Right lobe of liver (tissue), 6 donors: ENCODE measurements around the gene SLC7A6OS. TPM values are rescaled to one million over a fixed set of nuclear protein-coding genes. Genes with fewer than 3 reads are reported as not detected.

Experiments
- ATAC-seq, 4 donors: fragments of 200-7000 bp; cut with Tn5 transposase; one replicate each; pipeline ENCODE4 v1.9.1; 2020; ENCODE audit warnings: mild to moderate bottlenecking in 4 of 4, moderate library complexity in 4 of 4
- DNase-seq, 3 donors: peaks; one replicate each; pipeline ENCODE4 v3.0.0-alpha.2; 2020
- H3K27ac ChIP-seq, 3 donors: fragments of 200-600 bp; one replicate each; pipeline ENCODE4 v1.8.0; 2022
- H3K27me3 ChIP-seq, 2 donors: fragments of 200-600 bp; one replicate each; pipeline ENCODE4 v1.8.0; 2022
- H3K36me3 ChIP-seq, 4 donors: fragments of 200-600 bp; sonication (generic) in 1 of 4; one replicate each; pipeline versions ENCODE4 v1.5.1 to v1.8.0; 2017 to 2022; ENCODE audit warnings: control low read depth in 1 of 4
- H3K4me1 ChIP-seq, 4 donors: fragments of 200-600 bp; sonication (generic) in 1 of 4; one replicate each; pipeline versions ENCODE4 v1.5.1 to v1.8.0; 2017 to 2022; ENCODE audit warnings: control low read depth in 1 of 4
- H3K4me3 ChIP-seq, 3 donors: fragments of 200-600 bp; one replicate each; pipeline ENCODE4 v1.8.0; 2022
- H3K9me3 ChIP-seq, 4 donors: fragments of 200-600 bp; sonication (generic) in 1 of 4; one replicate each; pipeline versions ENCODE4 v1.5.1 to v1.8.0; 2017 to 2022; ENCODE audit warnings: control low read depth in 1 of 4
- POLR2A ChIP-seq: fragments of 450-650 bp; IDR thresholded peaks from one replicate; pipeline ENCODE4 v1.6.1; 2017; ENCODE audit warnings: antibody characterized with exemption, mild to moderate bottlenecking
- WGBS: methylation state at CpG from one replicate; pipeline ENCODE4 v1.1.6; 2018; ENCODE audit warnings: low coverage, low lambda C conversion rate; ENCODE audit not compliant: insufficient coverage; ENCODE audit errors: missing lambda C conversion rate; 5-methylcytosine and 5-hydroxymethylcytosine counted together
- intact Hi-C, 2 donors: fragments of 100-400 bp; cut with DNase I; formaldehyde crosslinking; loops; one replicate each; pipeline versions ENCODE4 v1.11.2 to v1.14.1; 2022
- total RNA-seq, 6 experiments: library from RNA; depleted of rRNA in 2 of 6; stranded (reverse); fragments of >200 nt in 2 of 6; fragmentation: NEBNext Ultra II Directional in 3 of 6; extraction: Animal tissue kit (Norgen Biotek cat#: 25700) in 3 of 6; gene quantifications; one replicate each; pipeline versions ENCODE4 v1.1.0 to v1.2.4, GENCODE V29; 2016 to 2023
- TF ChIP-seq, protein P1 (sequence below), 4 donors: fragments of 200-600 bp in 3 of 4; fragments of 450-650 bp in 1 of 4; IDR thresholded peaks; one replicate each; pipeline versions ENCODE4 v1.5.1 to v1.8.0; 2016 to 2022; ENCODE audit warnings: antibody characterized with exemption in 4 of 4, mild to moderate bottlenecking in 2 of 4
- donor health status: DM: no; HTN: yes; CAD: no.
- donor health status: DM: no; HTN: no; CAD: no.
- donor health status: DM: no; HTN: no; CAD: no.
- donor health status: DM: no; HTN: yes; CAD: no.
- donor health status: DM: no; HTN: yes; CAD: no.

SLC7A6OS gene
- total RNA-seq, 6 experiments from 2014 or later = 4.0 to 5.4 (median 4.8) TPM

DNA sequence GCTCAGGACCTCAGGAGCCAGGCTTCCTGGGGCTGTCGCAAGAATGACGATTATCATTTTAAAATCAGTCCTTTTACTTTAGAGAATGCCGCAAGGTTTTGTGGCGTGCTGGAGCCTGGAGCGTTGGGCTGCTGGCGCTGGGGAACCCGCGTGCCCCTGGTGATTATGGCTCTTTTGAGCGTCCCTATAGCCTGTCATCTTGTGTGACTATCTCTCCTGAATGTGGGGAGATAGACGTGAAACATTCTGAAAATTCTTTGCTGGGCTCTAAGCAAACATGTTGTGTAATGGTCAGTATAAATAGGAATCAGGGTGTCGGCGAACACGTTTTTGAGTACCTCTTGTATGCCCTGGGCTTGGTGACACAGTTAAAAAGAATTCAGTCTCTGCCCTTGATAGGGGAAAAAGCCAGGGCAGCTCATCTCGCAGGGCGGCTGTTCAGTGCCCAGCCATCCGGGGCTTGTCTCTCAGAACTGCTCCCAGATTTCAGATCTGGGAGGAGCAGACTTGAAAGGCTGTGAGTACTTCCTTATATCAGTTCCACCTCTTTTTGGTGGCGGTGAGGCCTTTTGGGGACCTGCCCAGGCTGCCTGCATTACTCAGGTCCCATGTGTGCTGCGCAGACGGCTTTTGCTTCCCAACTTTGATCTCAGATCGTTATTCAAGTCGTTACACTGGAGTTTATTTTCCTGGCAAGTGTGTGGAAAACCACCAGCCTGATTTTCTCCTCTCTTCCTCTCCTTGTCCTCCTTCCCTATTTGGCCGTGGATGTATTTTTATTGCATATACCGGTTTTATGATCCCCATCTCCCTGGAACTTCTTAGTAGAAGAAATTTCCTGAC, 45.4 kb downstream of the SLC7A6OS start:
- Histone ChIP-seq H3K36me3 (peaks cover 0 to 5% (median 0%) of the 10 kb centered on the region in 4 donors), H3K9me3 (no peaks in the 10 kb centered on the region), H3K4me3 (peak overlapping the region; percentile 69 to 85 (median 83)), H3K27ac (peak overlapping the region; percentile 40 to 80 (median 67)), H3K4me1 (peaks cover 0 to 18% (median 0%) of the 10 kb centered on the region in 4 donors), H3K27me3 (no peaks in the 10 kb centered on the region)
- intact Hi-C loops = no loop called here
- DNase-seq = no peak
- peak; percentile 28 to 73 (median 38) for ATAC-seq
- peak; percentile 34 for TF ChIP-seq POLR2A
- TF ChIP-seq, protein P1, sequence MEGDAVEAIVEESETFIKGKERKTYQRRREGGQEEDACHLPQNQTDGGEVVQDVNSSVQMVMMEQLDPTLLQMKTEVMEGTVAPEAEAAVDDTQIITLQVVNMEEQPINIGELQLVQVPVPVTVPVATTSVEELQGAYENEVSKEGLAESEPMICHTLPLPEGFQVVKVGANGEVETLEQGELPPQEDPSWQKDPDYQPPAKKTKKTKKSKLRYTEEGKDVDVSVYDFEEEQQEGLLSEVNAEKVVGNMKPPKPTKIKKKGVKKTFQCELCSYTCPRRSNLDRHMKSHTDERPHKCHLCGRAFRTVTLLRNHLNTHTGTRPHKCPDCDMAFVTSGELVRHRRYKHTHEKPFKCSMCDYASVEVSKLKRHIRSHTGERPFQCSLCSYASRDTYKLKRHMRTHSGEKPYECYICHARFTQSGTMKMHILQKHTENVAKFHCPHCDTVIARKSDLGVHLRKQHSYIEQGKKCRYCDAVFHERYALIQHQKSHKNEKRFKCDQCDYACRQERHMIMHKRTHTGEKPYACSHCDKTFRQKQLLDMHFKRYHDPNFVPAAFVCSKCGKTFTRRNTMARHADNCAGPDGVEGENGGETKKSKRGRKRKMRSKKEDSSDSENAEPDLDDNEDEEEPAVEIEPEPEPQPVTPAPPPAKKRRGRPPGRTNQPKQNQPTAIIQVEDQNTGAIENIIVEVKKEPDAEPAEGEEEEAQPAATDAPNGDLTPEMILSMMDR (IDR thresholded peaks at IDR 0.05) = no peak
- WGBS = 15% methylated on average over 14 of the region's 23 CpGs

- intact Hi-C loops = no loop called here
- H3K9me3 ChIP-seq = no peaks in the 10 kb centered on the region
- H3K4me3 ChIP-seq = peak within 1 kb of the TSS; percentile 69 to 85 (median 83)
- WGBS = 0% methylated on average over 3 of the region's 123 CpGs
- no peaks in the 10 kb centered on the region for H3K27me3 ChIP-seq
- TF ChIP-seq, protein P1 (IDR thresholded peaks at IDR 0.05) = peak; percentile 55 to 72 (median 63)
- TF ChIP-seq POLR2A = peak; percentile 70
- H3K4me1 ChIP-seq = peaks cover 0 to 18% (median 0%) of the 10 kb centered on the region in 4 donors
- DNase-seq (peak; percentile 75 to 86 (median 78)), ATAC-seq (peak; percentile 75 to 89 (median 80))
- peak within 1 kb of the TSS; percentile 67 to 80 (median 69) for H3K27ac ChIP-seq
- peaks cover 0 to 14% (median 0%) of the 10 kb centered on the region in 4 donors for H3K36me3 ChIP-seq
These were observed 46.3 kb downstream of the SLC7A6OS start, which contains the start of gene SLC7A6 for GRCh38 chr16:68264128-68265077. TSS of gene SLC7A6 (plus strand) at chr16:68264526. CDS start at chr16:68274727, 10,201 bp downstream.

- 48% methylated on average over 5 of the region's 11 CpGs for WGBS
- ATAC-seq (no peak), DNase-seq (no peak)
- Histone ChIP-seq H3K27me3 (no peaks in the 10 kb centered on the region), H3K4me1 (peaks cover 0 to 18% (median 0%) of the 10 kb centered on the region in 4 donors), H3K9me3 (no peaks in the 10 kb centered on the region), H3K4me3 (peak overlapping the region; percentile 69 to 85 (median 83)), H3K36me3 (peaks cover 0 to 20% (median 0%) of the 10 kb centered on the region in 4 donors), H3K27ac (peak overlapping the region; percentile 67 to 80 (median 69))
- TF ChIP-seq POLR2A = no peak
- intact Hi-C loops = no loop called here
These were observed 47.1 kb downstream of the SLC7A6OS start for GRCh38 chr16:68263559-68264127.

DNA sequence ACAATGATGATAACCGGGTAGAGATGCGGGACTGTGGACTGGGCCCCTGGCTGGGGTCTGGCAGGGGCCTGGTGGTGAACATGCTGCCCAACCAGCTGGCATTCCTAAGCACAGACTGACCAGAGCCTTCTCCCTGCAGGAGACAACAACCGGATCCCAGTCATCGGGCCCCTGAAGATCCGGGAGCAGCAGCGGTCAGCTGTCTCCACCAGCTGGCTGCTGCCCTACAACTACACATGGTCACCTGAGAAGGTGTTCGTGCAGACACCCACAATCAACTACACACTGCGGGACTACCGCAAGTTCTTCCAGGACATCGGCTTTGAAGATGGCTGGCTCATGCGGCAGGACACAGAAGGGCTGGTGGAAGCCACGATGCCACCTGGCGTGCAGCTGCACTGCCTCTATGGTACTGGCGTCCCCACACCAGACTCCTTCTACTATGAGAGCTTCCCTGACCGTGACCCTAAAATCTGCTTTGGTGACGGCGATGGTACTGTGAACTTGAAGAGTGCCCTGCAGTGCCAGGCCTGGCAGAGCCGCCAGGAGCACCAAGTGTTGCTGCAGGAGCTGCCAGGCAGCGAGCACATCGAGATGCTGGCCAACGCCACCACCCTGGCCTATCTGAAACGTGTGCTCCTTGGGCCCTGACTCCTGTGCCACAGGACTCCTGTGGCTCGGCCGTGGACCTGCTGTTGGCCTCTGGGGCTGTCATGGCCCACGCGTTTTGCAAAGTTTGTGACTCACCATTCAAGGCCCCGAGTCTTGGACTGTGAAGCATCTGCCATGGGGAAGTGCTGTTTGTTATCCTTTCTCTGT, 51.5 kb downstream of the SLC7A6OS start:
- DNase-seq (no peak), ATAC-seq (no peak)
- H3K9me3 ChIP-seq = no peaks in the 10 kb centered on the region
- H3K27ac ChIP-seq = no peak overlapping the region
- intact Hi-C loops = loop anchor here in 1 of 2 donors (5.0 kb wide), 1 partner anchor 68 kb away; no protein-coding TSS in a partner anchor
- peaks cover 0 to 40% (median 0%) of the 10 kb centered on the region in 4 donors for H3K36me3 ChIP-seq
- no peak overlapping the region for H3K4me3 ChIP-seq
- no peak for TF ChIP-seq POLR2A
- TF ChIP-seq, protein P1 (IDR thresholded peaks at IDR 0.05) = no peak
- H3K4me1 ChIP-seq = peaks cover 0 to 5% (median 0%) of the 10 kb centered on the region in 4 donors
- WGBS = 80% methylated on average over 7 of the region's 27 CpGs
- no peaks in the 10 kb centered on the region for H3K27me3 ChIP-seq
